ENCODE data around the gene ZNF280B.

- TF ChIP-seq, protein P1, sequence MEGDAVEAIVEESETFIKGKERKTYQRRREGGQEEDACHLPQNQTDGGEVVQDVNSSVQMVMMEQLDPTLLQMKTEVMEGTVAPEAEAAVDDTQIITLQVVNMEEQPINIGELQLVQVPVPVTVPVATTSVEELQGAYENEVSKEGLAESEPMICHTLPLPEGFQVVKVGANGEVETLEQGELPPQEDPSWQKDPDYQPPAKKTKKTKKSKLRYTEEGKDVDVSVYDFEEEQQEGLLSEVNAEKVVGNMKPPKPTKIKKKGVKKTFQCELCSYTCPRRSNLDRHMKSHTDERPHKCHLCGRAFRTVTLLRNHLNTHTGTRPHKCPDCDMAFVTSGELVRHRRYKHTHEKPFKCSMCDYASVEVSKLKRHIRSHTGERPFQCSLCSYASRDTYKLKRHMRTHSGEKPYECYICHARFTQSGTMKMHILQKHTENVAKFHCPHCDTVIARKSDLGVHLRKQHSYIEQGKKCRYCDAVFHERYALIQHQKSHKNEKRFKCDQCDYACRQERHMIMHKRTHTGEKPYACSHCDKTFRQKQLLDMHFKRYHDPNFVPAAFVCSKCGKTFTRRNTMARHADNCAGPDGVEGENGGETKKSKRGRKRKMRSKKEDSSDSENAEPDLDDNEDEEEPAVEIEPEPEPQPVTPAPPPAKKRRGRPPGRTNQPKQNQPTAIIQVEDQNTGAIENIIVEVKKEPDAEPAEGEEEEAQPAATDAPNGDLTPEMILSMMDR (IDR thresholded peaks at IDR 0.05): no peak
- no peak for TF ChIP-seq POLR2A (IDR thresholded peaks at IDR 0.05)
Measured at GRCh38 chr22:22474733-22475132, 33.8 kb downstream of the ZNF280B start.
